NCI-H2196 treated with DMSO at 0.1 percent for 48 hours (cell line): ENCODE data around the gene DNTT.

Experiments used
- DNase-seq: peaks from one replicate; lab custom pipeline; 2025; ENCODE audit not compliant: unreplicated experiment; lab: John Stamatoyannopoulos, UW

Gene DNTT

GRCh38 chr10:96304230-96304629 is at the start of gene DNTT:
Gene DNTT, plus strand, starts transcription at chr10:96304434. Its CDS starts 64 bp downstream, at chr10:96304498.
- no peak for DNase-seq

- DNase-seq = no peak
Observed at GRCh38 chr10:96254976-96255375, 49.3 kb upstream of the DNTT start.

GRCh38 chr10:96255549-96256333 is 48.5 kb upstream of the DNTT start:
- no peak for DNase-seq

GRCh38 chr10:96257944-96258343 is 46.3 kb upstream of the DNTT start:
- no peak for DNase-seq

- DNase-seq = no peak
Observed at GRCh38 chr10:96259150-96259549, 45.1 kb upstream of the DNTT start.

- no peak for DNase-seq
Observed at GRCh38 chr10:96260014-96260413, 44.2 kb upstream of the DNTT start.

- DNase-seq = no peak
Observed at GRCh38 chr10:96261132-96261531, 43.1 kb upstream of the DNTT start.

- no peak for DNase-seq
Observed at GRCh38 chr10:96261930-96262329, 42.3 kb upstream of the DNTT start.

- no peak for DNase-seq
Observed at GRCh38 chr10:96263176-96263575, 41.1 kb upstream of the DNTT start.

GRCh38 chr10:96263669-96264068 is 40.6 kb upstream of the DNTT start:
- no peak for DNase-seq

- DNase-seq = no peak
Observed at GRCh38 chr10:96264938-96265337, 39.3 kb upstream of the DNTT start.

GRCh38 chr10:96266118-96266770 is 38.0 kb upstream of the DNTT start:
- no peak for DNase-seq

GRCh38 chr10:96267234-96267705 is 37.0 kb upstream of the DNTT start:
- no peak for DNase-seq

- DNase-seq = no peak
Observed at GRCh38 chr10:96268341-96268909, 35.8 kb upstream of the DNTT start.

- DNase-seq = no peak
Observed at GRCh38 chr10:96269438-96270300, 34.6 kb upstream of the DNTT start.

- DNase-seq = no peak
Observed at GRCh38 chr10:96270571-96270970, 33.7 kb upstream of the DNTT start.

- DNase-seq = peak; percentile 65
Observed at GRCh38 chr10:96271016-96271815, 33.0 kb upstream of the DNTT start, which contains the start of gene BLNK. Gene BLNK, minus strand, starts transcription at chr10:96271569. Its CDS starts 171 bp downstream, at chr10:96271398.

GRCh38 chr10:96272316-96273280 is 31.6 kb upstream of the DNTT start:
- DNase-seq = no peak
